ENCODE data around the gene FBLN2.

GRCh38 chr3:13594146-13594545, 45.2 kb downstream of the FBLN2 start:
- TF ChIP-seq CTCF (IDR thresholded peaks at IDR 0.05; ENCODE audit: insufficient read depth, low read length) = no peak
- TF ChIP-seq REST (IDR thresholded peaks at IDR 0.05; ENCODE audit: insufficient replicate concordance, low read depth) = no peak
- TF ChIP-seq POLR2AphosphoS5 (IDR thresholded peaks at IDR 0.05; ENCODE audit: low read depth) = no peak
- no peak for TF ChIP-seq GABPA (IDR thresholded peaks at IDR 0.05; ENCODE audit: low read depth)
- TF ChIP-seq SPI1 (IDR thresholded peaks at IDR 0.05; ENCODE audit: borderline replicate concordance, low read depth) = no peak

Data from HL-60 (cell line).